T-helper 2 cell (primary cell): ENCODE data around the gene DNAJB6.
A peak's percentile ranks its signal among the peaks of the same experiment; 100 is the strongest.

ENCODE experiments used
- DNase-seq, 5 experiments: peaks; one replicate each; pipeline versions ENCODE4 v3.0.0 to v3.0.0-alpha.2; 2012 to 2022

DNAJB6 gene

GRCh38 chr7:157410831-157411556, 74.2 kb downstream of the DNAJB6 start:
- no peak for DNase-seq

DNA sequence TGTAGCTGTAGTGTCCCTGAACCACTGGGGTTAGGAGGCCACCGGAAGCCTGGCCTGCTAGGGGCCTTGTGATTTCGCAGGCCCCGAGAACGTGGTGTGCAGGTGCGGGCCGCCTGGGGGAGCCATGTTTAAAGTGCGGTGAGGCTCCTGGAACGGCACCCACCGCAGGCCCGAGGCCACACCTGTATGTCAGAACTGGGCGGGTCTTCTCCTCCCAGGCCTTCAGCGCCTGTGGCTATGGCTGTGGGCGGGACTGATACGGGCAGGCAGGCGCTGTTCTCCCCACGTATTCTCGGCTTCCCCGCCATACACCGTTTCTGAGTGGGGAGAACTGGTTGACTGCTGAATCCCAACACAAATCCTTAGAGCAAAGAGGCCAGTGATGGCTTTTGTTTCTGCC, 74.8 kb downstream of the DNAJB6 start:
- DNase-seq: peak; percentile 35 to 94 (median 64)

DNA sequence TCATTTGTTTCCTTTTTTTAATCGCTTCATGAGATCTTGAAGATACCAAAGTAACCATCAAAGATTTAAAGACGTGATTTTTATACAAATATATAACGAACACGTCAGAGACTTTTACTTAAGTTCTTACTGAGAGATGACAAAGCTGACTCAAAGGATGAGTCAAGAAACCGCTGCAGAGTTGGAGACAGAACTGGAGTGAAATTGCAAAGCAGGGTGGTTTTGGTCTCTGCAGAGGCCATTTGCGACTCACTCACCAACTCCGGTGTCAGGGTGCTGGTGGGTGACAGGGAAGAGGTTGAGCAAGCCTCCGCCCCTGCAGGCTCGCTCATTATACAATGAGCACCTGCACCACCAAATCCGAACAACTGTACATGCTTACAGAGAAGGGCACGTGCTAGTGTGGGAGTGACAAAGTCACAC, 75.2 kb downstream of the DNAJB6 start:
- DNase-seq: peak in 4 of 5 experiments; percentile 12 to 97 (median 44)

DNA sequence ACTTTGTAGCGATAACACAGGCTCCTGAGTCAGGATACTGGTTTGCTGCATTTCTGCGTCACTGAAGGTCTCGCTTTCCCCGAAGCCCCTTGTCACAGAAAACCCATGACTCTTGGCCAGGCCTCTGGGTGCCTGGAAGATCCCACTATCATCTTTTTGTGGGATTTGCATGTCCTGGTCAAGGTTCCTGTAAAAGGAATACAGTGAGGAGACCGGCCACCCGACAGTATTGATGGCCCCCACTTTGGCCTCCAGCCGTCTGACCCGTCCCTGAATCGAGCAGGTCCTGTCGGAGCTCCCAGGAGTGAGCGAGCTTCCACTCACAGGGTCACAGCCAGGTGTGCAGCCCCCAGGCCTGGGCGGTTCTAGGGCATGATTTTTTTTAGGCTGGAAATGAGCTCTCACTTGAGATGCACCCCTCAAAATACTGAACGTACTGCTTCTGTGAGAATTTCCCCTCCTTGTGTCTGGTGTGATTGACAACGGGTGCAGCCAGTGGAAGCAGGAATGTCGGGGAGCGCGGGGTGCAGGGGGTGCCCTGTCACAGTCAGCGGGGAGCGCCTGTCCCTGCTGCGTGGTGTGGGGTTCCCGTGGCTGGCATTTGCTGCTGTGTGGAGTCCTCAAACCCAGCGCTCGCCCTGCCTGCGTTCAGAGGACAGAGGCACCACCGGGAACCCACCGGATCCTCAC, 75.8 kb downstream of the DNAJB6 start:
- DNase-seq: no peak

DNA sequence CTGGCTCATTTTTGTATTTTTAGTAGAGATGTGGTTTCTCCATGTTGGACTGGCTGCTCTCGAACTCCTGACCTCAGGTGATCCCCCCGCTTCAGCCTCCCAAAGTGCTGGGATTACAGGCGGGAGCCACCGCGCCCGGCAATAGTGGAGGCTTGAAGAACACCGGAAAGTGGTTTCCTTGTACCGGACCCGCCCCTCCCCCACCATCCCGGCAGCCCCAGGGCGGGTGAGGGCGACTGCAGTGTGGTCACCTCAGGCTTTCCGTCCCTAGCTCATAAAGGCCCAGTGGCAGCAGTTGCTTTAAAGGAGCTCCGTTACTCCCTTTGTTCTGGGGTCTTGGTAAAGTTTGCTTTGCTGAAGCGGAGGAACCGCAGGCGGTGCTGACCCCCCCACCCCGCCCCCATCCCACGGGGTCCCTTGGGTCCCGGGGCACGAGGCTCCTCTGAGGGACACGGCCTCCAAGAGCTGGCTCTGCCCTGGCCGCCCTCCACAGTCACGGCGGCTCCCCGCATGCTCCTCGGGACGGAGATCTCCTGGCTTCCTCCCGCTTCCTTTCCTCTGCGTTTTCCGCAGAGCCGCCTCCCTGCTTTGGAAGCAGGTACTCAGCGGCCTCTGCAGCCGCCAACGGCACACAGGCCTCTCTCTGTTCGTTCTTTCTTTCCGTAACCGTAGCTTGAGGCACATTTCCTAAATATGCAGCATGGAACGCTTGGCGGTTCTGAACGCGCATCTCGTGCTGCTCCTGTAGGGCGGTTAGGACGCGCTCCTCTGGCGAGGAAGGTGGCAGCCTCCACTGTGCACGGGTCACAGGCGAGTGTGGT, 77.3 kb downstream of the DNAJB6 start:
- no peak for DNase-seq

- no peak for DNase-seq
Measured at GRCh38 chr7:157414702-157415096, 77.9 kb downstream of the DNAJB6 start.

- DNase-seq: no peak
Measured at GRCh38 chr7:157415486-157415885, 78.7 kb downstream of the DNAJB6 start.

DNA sequence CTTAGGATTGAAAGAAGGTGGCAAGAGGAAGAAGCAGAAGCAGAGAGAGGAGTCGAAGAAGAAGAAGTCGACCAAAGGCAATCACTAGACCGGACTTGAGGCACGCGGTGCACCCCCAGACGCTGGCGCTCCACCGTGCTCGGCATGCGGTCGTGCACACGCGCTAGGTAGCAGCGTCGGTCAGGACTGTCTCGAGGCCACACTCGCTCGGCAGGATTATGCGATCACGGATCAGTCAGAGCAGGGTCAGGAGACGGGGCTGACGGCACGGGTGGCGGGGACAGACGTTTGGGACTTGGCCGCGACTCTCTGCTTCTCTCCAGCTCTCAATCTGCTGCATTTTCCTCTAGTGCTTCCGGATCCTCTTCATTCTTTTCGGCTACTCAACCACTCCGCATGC, 79.2 kb downstream of the DNAJB6 start:
- no peak for DNase-seq

DNA sequence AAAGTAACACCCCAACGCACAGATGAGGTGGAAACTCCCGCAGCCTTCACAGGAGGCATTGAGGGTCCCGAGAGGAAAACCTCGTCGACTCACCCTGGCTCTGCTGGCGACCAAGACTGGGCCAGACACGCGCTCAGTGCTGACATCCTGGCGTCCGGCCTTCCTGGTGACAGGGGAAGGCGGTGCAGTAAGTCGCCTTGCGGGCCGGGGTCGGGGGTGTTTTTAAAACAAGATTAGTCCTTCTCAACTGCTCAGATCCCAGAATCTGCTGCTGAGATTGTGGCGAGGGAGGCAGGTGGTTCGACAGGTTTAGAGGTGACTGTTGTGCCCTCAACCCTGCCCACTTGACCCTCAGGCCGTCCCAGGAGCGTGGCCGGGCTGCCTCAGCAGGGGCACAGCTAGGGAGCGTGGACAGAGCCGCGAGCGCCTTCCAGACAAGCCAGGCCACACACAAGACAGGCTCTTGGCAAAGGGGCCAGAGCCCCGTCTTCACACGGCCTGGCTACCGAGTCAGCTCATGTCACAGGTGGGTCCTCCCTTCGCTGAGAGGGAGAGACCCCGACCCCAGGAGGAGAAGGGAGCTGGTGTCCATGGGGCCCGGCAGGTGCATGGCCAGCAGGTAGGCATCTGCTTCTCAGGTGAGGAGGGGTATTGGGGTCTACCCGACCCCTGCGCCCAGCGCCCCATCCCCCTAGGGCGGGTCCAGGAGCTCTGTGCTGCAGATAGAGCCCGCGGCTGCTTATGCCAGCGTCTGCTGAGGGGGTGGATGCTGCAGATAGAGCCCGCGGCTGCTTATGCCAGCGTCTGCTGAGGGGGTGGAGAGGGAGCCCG, 81.6 kb downstream of the DNAJB6 start:
- no peak for DNase-seq

DNA sequence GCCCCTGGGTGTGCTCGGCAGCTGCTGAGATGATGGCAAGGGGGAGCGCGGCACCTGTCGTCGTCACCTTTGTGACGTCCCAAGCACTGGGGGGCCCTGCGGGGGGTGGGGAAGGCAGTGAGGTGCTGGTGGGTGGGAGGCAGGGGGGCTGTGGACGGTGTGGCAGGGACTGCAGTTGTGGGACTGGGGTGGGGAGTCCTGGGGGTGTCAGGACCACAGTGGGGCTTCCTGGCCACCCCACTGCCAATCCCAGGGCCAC, 82.2 kb downstream of the DNAJB6 start:
- no peak for DNase-seq

DNA sequence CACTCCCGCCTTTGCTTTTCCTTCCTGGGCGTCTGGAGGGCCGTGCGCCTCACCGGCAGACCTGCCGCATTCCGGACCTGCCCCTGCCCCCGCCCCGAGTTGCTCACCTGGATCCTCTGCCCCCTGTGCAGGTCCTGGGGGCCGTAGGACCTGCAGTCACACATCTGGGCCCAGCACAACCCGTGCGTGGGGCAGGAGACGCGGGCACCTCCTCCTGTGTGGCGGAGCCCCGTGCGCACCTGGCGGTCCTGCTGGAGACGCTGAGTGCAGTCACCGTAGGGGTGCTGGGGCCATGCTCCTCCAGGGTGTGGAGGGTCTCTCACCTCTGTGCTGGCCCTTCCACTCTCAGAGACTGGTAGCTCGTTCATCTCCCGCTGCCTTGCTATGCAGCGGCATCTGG, 85.5 kb downstream of the DNAJB6 start:
- DNase-seq: no peak

- DNase-seq: no peak
Measured at GRCh38 chr7:157423348-157423747, 86.5 kb downstream of the DNAJB6 start.

DNA sequence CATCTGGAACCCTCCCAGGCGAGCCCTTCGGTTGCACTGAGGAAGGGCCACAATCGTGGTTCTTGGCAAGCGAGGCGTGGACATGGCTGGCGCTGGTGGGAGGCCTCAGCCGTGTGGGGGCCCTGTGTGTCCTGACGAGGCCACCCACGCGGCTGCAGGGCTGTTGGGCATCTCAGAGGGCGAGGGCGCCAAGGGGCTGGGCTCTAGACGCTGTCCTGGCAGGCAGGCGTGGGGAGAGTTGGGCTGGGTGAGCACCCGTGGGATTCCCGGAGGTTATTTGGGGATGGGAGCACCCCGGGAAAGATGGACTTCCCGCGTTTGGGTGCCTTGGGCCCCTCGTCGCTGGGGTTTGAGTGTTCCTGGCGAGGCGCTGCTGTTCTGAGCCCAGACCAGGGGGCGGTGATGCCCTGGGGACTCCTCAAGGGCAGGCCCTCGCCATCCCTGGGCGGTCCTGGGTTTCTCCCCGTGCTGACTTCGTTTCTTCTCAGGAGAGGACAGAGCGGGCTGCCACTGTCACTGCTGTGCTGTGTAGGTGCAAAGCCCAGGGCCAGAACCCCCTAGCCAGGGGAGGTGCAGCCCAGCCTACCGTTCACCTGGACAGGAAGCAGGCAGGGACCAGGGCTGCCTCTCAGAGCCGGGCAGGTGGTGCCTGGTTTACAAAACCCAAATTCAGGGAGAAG, 87.2 kb downstream of the DNAJB6 start:
- no peak for DNase-seq

DNA sequence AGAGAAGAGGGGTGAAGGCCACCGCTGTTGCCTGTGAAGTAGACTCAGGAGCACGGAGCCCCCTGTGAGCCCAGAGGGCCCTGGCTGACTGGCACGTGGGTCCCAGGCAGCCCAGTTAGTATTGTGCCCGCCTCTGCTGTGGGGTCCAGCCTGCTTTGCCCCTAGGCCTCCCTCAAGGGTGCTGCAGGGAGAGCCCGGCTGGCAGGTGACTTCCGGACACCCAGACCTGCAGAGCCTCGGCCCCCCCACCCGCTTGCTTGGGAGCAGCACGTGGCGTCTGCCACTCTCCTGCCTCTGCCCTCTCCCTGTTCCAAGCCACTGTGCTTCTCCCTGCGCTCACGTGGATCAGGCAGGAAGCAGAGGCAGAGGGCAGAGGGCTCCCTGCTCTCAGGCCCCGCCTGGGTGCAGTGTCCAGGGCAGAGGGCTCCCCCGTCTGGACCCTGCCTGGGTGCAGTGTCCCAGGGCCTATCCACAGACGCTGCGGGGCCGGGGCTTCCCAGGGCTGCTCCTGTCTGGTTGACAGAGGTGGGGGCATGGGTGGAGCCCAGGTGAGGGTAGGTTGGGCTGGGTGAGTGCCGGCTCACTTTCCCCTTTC, 88.4 kb downstream of the DNAJB6 start:
- DNase-seq: no peak

GRCh38 chr7:157425761-157426160, 89.0 kb downstream of the DNAJB6 start:
- DNase-seq: no peak

DNA sequence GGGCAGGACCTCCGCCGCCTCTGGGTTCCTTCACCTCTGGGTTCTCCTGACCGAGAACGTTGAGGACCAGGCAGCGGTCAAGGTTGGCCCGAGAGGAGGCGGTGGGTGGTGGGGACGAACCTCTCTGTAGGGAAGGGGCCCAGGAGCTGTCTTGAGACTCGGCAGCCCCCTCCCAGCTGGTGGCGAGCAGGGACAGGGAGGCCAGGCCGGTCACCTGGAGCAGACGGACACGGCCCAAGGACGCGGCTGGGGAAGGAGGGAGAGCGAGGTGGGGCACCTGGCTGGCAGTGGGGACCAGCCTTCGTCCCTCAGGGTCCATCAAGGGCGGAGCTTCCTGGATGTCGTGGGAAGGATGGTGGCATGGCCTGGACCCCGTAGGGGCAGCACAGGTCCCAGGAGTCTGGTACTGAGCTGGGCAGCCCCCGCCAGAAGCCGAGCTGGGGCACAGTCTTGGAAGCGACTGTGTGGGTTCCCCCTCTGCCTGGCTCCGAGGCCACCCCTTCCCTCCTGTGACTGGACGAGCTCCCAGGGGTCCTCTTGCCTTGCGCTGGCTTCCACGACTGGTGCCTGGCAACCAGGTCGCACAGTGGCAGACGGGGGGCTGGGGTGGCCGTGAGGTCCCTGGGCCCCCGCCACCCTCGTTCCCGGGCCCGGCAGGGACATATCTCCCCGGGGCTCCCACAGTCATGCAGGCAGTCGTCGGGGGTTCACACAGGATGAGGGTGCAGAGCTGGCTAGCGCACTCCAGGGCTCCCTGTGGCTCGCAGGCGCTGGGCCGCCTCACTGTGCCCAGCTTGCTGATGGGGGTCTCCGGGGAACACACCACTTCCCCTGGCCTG, 89.9 kb downstream of the DNAJB6 start:
- no peak for DNase-seq

GRCh38 chr7:157427811-157428553, 91.2 kb downstream of the DNAJB6 start:
- DNase-seq: no peak

- no peak for DNase-seq
Measured at GRCh38 chr7:157428554-157428945, 91.7 kb downstream of the DNAJB6 start.

- no peak for DNase-seq
Measured at GRCh38 chr7:157429001-157429679, 92.3 kb downstream of the DNAJB6 start.
